LNCaP clone FGC (cell line): Measurements from ENCODE around the gene C17orf50.
"Not testable (repeated sequence)": the region's sequence is repeated elsewhere in the genome, so short reads cannot be mapped to it uniquely, and the experiment has no call there.

Experiments used
- DNase-seq: peaks from one replicate; pipeline ENCODE4 v3.0.0-alpha.2; 2011; ENCODE audit warnings: low read depth
- H3K4me3 ChIP-seq: 2 replicates; pipeline ENCODE4 v1.5.1; 2011; ENCODE audit warnings: mild to moderate bottlenecking, low read depth, low read length, control low read depth
- CTCF ChIP-seq: IDR thresholded peaks from 2 replicates; pipeline ENCODE4 v1.5.1; 2012; ENCODE audit warnings: mild to moderate bottlenecking; ENCODE audit not compliant: control insufficient read depth, insufficient read depth; ENCODE audit errors: extremely low read depth

C17orf50 gene

DNA sequence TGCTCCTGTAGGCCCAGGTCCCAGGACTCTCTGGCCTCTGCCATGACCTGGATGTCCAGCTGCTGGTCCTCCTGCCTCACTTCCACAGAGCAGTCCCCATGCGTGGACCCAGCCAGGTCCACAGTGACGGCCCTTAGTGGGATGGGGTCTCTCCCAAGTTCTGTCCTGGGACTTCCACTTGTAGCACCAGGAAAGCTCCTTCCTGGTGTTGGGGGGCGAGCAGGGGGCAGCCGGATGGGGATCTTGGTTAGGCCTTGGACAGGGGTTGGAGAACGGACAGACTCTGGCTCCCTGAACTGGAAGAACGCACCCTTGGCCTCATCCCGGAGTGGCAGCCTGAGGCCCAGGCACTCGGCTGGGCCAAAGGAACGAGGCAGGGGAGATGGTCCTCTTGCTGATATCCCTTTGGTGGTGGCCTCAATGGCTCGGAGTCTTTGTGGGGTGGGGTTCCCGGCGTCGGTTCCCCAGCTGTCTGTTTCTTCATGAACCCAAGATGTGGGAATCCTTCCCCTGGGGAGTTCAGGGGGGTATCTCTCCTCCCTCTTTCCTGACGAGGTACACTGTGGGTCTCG lies 14.9 kb upstream of the C17orf50 start:
- no peak for DNase-seq
- H3K4me3 ChIP-seq, result no peak overlapping the region
- TF ChIP-seq CTCF, result no peak

DNA sequence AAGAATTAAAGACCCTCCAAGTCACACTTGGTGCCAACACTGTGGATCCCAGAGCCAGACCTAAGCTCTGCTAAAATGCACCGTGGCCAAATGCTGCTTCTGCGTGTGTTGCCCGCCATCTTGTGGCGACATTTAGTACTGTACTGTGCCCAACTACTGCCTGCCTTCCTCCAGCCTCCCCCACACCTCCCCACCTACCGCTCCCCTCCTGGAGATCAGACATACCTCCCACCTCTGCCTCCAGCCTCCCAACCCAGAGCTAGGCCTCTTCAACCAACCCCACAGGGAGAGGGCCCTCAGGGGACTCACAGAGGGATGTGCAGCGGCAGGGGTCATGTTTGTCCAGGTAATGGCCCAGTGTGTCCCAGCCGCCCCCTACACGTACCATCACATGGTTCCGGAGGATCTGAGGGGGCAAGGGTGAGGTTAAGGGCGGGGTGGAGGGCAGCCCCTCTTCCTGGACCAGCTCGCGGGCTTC lies 13.1 kb upstream of the C17orf50 start:
- peak; percentile 99 for TF ChIP-seq CTCF
- H3K4me3 ChIP-seq, result no peak overlapping the region
- peak; percentile 42 for DNase-seq

GRCh38 chr17:35748341-35748841 lies 12.3 kb upstream of the C17orf50 start:
- H3K4me3 ChIP-seq, result no peak overlapping the region
- TF ChIP-seq CTCF, result no peak
- DNase-seq, result no peak

GRCh38 chr17:35748979-35749378 lies 11.7 kb upstream of the C17orf50 start:
- no peak for TF ChIP-seq CTCF
- no peak for DNase-seq
- H3K4me3 ChIP-seq, result no peak overlapping the region

DNA sequence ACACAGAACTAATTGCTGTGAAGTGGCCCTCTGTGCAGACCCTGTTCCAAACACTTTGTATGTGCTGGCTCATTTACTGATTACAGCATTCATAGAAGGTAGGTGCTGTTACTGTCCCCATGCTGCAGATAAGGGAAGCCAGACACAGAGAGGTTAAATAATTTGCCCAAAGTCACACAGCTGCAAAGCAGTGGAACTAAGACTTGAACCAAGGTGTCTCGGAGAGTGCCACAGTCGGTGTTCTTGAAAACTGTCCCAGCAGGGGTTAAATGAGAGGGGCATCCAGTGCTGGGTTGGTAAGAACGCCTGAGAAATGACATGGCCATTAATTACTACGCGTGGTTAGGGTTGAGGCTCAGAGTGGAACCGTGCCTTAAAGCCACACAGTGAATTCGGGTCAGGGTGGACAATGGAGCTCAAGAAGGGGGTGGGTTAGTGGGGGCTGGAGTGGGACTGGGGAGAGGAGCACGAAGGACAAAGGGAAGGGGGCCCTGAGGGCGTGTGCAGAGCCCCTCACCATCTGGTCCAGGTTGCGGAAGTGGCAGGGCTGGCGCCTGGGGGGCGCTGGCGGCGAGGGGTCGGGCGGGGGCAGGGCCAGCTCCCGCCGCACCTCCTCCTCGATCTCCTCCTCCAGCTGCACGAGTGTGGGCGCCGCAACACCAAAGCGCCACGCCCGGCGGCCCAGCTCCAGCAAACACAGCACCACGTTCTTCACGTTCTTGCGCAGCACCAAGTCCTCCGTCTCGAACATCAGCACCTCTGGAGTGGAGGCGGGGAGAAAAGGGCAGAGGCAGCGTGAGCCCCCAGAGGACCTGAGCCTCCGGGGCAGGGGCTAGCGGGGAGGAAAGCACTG lies 10.9 kb upstream of the C17orf50 start:
- H3K4me3 ChIP-seq, result no peak overlapping the region
- no peak for TF ChIP-seq CTCF
- DNase-seq, result no peak

DNA sequence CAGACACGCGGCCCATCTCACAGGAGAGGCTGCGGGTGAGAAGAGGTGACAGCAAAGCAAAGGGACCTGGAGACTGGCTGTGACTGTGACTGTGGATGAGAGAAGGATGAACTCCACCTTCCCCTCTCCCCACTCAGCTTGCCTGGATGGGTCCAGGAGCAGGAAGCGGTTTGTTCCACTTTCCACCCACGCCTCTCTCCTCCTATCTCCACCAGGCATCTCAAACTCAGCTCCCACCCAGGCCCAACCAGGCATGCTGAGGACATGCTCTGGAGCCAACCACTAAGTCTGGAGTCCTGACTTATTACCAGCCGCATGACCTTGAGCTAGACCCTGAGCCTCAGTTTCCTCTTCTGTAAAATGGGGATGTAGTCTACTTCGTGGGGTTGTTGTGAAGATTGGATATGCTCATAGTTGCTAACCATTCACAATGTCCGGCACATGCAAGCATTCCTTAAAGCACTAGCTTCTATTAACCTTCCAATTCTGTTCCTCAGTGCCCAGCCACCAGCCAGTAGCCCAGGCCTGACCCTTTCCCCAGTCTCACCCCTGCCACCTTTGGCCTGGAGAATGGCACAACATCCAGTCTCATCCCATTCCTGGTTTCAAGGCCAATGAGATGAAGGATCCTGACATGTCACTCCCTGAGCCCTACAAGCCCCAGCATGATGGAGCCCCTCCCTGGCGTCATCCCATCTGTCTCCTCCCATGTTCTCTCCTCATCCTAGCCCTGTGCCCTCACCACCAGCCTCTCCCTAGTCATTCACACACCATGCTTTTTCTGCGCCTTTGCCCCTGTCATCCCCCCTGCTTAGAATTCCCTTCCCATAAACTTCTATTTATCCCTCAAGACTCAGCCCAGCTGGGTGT lies 9.9 kb upstream of the C17orf50 start:
- no peak for TF ChIP-seq CTCF
- H3K4me3 ChIP-seq, result no peak overlapping the region
- no peak for DNase-seq

DNA sequence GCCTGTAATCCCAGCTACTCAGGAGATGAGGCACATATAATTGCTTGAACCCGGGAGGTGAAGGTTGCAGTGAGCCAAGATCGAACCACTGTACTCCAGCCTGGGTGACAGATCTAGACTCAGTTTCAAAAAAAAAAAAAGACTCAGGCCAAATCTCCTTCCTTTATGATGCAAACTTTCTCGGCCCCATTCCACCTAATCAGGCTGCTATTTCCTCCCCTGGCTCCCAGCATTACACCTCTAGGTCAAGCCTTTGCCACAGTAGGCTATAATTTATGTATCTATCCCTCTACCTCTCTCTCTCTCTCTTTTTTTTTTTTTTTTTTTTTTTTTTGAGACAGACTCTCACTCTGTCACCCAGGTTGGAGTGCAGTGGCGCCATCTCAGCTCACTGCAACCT lies 9.1 kb upstream of the C17orf50 start:
- not testable (repeated sequence) for H3K4me3 ChIP-seq, DNase-seq
